NCI-H748 (cell line): ENCODE measurements around the gene KRTAP10-3.
A peak's percentile ranks its signal among the peaks of the same experiment; 100 is the strongest.
"Not testable (repeated sequence)": the region's sequence is repeated elsewhere in the genome, so short reads cannot be mapped to it uniquely, and the experiment has no call there.

Source experiments
- DNase-seq: peaks from one replicate; lab custom pipeline; 2025; ENCODE audit not compliant: unreplicated experiment; lab: John Stamatoyannopoulos, UW

The KRTAP10-3 gene, protein sequence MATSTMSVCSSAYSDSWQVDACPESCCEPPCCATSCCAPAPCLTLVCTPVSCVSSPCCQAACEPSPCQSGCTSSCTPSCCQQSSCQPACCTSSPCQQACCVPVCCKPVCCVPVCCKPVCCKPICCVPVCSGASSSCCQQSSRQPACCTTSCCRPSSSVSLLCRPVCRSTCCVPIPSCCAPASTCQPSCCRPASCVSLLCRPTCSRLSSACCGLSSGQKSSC

DNA sequence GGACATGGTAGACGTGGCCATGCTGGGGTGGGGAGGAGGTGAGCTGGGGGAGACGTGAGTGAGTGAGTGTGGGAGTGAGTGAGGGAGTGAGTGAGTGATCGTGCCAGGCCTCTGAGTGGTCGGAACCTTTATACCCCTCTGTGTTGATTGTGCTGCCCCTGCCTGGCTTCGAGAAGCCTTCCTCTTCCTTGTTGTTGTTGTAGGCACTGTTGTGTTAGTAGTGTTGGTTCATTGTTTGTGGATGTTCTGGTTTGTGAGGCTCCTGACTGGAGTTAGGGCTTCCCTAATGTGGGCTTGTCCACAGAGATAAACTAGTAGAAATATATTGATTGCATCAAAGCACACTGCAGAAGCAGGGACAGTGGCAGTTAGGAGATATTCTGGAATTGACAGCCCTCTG is at the start of gene KRTAP10-3:
Gene KRTAP10-3, minus strand, starts transcription at position 101 of the 400 bp plus-strand sequence. Its CDS starts 80 bp downstream, at position 21.
- no peak for DNase-seq

DNA sequence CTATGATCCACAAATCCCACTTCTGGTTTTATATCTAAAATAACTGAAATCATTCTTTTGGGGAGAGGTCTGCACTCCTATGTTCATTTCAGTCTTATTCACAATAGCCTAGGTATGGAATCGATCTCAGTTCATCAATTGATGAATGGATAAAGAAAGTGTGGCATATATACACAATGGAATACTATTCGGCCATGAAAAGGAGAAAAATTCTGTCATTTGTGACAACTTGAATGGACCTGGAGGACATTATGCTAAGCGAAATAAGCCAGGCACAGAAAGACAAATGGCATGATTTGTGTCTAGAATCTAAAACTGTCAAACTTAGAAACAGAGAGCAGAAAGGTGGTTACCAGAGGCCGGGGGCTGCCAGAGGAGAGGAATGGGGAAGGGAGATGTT is 47.9 kb upstream of the KRTAP10-3 start:
- no peak for DNase-seq

DNA sequence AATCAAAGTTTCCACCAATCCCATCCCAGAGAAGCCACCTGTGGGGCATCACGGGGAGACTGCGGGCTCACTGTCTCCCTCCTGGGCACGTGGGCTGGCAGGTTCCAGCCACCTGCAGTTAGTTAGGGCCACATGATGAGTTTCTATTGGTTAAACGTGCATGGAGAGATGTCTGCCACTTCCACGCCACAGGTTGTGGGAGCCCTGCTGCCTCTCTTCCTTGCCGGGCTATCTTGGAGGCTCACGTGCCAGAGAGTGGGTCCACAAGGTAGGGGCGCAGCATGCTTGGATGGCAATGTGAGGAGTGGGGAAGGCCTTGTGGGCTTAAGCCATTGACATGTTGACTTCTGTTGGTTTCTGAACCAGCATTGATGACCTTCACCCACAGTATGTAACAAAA is 45.3 kb upstream of the KRTAP10-3 start:
- DNase-seq = no peak

DNA sequence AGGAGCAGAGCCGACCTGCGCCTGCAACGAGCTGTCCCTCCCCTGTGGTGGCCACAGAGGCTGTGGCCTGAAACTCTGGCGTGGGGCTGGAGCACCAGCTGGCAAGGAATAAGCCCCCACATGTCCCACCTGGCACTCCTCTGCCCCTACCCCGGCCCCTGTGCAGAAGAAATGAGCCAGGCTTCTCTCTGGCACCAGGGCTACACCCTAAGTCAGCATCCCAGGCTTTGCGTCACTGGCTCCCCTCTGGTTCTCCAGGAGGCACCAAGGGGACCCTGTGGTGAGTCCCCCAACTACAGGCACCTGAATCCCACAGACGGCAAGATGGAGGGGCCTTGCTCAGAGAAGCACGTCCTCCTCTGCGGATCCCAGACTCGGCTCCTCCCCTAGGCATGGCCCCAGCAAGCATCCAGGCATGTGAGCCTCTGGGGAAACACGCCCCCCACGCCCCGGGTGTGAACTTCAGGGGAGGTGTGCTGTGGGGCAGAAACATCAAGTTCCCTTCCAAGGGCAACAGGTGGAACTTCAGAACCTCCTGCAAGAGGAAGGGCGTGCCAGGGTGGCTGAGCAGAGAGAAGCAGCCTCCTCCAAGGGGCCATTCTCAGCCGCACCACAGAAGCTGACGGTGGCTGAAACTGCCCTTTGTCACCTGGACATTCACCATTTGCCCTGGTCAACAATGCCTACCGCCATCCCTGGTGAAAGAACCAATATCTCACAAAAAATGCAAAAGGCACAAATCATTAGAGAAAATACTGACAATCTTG is 44.7 kb upstream of the KRTAP10-3 start:
- no peak for DNase-seq

DNA sequence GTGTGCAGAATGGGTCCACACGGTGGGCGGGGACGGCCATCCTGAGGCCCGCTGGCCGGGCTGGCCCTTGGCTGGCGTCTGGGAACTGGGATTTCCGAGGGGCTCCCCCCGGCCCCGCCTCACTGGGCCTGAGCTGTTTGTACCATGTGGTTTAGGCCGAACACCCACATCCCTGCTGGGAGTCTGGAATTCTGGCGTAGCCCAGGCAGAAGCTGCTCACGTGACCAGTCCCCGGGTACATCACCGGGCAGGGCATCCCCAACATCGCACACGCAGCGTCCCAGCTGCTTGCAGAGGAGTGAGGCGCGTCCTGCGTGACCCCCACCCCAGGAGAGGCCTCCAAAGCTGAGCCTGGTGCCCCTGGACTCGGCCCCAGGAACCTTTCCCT is 43.9 kb upstream of the KRTAP10-3 start:
- DNase-seq = no peak

DNA sequence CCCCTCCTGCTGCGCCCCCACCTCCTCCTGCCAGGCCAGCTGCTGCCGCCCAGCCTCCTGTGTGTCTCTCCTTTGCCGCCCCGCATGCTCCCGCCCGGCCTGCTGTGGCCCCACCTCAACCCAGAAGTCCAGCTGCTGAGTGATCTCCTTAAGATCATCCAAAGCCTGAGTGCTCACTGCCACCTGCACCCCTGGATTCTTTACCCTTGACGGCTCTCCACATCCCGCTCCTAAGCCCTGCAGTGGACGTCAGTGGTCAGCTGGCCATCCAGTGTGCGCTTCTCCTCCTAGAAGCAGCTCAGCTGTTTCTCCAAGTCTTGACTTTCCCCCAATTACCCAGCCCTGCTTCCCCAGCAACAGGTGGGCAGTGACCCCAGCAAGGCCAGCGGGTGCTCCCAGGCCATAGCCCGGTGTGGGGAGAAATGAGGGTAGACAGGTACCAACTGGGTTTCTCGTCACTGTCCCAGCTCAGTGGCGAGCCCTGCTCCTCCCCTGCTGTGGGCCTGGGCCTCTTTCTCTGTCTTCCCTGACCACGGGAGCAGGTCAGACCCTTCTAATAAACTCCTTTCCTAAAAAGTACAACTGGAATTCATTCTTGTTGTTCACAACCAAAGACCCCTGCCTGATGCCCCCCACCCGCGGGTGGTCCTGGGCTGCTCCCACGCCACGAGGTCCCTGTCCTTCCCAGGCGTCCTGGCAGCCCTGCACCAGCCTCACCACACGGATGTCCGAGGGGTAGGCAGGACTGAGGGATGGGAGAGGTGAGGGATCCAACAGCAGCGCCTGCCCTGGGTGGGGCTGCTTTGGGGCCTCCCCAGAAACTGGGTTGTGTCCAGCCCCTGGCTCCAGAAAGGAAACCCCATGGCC is 43.2 kb upstream of the KRTAP10-3 start:
- DNase-seq = no peak

DNA sequence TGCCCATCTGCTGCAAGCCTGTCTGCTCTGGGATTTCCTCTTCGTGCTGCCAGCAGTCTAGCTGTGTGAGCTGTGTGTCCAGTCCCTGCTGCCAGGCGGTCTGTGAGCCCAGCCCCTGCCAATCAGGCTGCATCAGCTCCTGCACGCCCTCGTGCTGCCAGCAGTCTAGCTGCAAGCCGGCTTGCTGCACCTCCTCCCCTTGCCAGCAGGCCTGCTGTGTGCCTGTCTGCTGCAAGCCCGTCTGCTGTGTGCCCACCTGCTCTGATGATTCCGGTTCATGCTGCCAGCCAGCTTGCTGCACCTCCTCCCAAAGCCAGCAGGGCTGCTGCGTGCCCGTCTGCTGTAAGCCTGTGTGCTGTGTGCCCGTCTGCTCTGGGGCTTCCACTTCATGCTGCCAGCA is 42.5 kb upstream of the KRTAP10-3 start:
- not testable (repeated sequence) for DNase-seq

DNA sequence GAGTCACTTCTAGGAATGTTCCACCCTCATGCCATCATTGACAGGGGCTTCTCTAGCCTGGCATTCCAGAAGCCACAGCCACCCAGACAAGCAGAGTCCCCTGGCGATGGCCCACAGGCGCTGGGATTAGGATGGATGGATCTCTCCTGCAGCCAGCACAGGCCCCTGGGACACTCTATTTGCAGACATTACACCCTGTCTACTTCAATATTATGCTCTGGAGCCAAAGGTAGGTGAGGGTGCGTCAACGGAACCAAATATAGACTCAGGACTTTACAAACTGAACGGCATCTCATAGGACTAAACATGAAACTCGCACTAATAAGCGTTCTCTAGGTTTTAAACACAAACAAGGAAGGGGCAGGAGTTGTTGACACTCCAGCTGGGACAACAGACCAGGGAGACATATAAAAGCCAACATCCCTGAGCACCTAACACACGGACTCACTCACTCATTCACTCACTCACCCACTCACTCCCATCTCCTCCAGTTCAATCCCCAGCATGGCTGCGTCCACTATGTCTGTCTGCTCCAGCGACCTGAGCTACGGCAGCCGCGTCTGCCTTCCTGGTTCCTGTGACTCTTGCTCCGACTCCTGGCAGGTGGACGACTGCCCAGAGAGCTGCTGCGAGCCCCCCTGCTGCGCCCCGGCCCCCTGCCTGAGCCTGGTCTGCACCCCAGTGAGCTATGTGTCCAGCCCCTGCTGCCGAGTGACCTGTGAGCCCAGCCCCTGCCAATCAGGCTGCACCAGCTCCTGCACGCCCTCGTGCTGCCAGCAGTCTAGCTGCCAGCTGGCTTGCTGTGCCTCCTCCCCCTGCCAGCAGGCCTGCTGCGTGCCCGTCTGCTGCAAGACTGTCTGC is 41.8 kb upstream of the KRTAP10-3 start, which contains the start of gene KRTAP10-7:
Gene KRTAP10-7, plus strand, starts transcription at position 480 of the 861 bp plus-strand sequence. Its CDS starts 25 bp downstream, at position 505.
- DNase-seq = not testable (repeated sequence)

DNA sequence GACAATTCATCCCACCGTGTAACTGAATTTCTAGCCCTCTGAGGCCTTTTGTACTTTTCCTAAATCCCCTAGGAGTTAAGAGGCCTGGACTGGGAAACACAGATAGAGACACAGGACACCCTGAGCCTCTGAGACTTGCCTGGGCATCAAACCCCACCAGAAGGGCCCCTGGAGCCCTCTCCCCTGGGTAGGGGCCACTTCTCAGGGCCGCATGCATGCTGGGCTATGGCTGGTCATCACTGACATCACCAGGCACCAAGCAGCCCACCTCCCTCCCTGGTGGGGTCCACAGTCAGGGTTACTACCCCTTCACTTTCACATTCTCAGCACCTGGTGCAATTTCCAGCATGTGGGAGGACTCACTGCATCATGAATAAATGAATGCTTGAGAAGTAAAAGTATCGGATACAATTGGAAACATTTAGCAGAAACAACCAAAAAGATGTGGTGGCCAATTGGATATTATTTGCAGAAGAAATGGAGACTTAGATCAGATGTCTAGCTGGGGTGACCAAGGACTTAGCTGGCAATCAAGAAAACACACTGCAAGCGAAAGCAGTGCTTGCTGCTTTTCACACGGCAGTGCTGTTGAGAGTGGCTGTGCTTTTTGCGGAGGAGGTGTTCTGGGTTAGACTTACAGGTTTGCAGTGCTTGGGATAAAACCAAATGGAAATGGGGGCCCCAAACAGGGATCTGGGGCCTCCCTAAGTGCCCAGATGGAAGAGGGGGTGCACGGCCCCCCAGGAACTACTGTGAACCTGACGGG is 40.9 kb upstream of the KRTAP10-3 start:
- no peak for DNase-seq

DNA sequence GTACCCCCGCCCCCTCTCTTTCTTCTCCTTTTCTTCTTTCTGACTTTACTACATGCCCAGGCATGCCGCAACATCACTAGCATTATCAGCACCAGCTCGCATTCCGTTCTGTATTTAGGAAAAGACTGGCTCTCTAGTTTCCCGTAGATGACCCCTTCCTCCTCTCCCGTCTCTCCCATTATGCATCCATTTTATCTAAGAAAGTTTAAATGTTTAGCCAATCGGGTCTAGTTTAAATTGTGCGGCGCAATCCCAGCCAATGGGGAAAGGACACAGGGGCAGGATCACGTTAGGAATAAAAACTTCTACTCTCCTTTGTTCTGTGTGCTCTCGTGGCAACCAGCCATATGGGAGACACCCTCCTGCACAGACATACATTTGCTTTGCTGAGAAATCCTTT is 39.5 kb upstream of the KRTAP10-3 start:
- no peak for DNase-seq

DNA sequence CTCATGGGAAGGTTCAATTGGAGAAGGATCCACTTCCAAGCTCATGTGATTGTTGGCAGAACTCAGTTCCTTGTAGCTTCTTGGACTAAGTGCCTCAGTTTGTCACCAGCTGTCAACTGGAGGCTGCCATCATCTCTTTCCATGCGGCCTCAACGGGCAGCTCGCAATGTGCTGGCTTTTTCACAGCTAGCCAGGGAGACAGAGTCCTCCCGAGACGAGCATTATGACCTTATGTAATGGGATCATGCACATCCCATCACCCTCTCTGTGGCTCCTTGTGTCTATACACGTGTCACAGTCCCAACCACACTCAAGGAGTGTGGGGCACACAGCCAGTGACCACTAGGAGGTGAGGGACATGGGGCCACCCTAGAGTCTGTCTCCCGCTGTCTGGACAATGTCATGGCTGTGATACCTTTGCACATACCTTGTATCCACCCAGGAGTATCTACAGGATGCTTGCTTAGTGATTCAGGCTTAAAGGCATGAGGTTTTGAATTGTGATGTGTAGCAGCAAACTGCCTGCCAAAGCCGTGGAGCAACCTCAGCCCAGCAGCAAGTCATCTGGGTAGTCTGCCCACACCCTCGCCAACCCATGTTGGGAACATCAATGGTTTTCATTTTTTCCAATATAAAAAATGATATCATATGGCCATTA is 37.6 kb upstream of the KRTAP10-3 start:
- DNase-seq = no peak

DNA sequence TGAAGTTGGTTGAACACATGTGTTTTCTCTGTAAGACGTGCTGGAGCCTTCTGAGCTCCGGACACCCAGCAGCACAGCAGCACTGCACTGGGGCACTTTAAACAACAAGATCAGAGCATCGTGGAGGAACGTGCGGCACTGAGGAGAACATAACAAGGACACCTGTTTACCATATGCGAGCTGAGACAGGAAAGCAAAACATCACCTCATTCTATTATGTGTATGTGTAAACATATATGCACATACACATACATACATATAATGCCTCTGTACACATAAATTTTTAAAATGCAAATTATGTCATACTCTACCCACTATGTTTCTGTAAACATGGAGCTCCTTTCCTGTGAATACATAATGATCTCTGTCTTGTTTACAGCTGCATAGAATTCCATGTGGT is 36.9 kb upstream of the KRTAP10-3 start:
- no peak for DNase-seq

DNA sequence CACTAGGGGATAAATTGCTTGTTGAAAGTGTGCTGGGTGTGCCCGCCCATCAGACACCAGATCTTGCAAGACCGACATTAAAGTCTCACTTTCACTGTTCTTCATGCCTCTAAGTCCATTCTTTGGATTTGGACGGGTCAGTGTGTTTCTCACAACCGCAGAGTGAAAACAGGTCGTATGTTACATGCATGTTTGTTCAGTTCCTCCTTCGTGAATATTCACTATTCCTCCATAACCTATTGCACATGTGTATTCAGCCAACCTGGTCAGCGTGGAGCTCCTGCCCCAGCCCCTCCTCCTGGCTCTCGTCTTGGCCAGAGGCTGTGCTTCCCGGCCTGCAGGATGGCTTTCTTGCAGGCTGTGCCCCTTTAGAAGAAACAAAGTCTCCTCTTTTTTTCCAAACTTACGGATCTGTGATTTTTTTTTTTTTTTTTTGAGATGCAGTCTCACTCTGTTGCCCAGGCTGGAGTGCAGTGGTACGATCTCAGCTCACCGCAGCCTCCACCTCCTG is 35.9 kb upstream of the KRTAP10-3 start:
- DNase-seq = no peak

DNA sequence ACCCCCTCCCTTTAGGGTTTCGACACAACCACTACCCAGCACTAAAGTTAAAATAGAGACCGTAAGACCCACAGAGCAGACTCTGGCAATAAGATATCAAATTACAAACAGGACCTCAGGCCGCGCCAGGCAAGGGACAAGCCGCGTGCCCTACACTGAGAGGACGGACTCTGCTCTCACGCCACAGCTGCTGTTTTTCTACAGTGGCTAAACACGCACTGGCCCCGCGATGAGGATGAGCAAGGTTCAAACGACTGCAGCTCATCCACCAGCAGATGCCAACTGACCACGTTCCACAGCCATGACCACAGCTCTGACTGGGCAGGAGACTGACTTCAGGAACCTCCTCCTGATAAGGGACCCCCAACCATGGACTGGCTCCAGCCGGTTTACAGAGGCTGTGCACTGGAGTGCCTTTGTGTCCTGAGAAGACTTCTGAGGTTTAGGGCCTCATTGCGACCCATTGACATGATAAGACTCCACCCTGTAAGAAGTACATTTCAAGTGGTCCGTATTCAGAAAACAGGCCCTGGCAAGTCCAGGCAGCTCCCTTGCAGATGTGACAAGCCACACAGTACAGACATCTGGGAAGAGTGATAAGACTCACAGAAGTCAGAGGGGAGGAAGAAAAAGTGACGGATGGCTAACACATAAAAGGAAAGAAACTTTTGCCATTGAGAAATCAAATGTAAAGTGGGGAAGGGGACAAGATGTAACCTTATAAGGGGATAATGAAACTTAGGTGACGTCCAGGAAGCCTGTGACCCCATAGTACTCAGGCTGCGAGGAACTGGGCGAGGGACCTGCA is 35.2 kb upstream of the KRTAP10-3 start:
- DNase-seq = peak; percentile 37

DNA sequence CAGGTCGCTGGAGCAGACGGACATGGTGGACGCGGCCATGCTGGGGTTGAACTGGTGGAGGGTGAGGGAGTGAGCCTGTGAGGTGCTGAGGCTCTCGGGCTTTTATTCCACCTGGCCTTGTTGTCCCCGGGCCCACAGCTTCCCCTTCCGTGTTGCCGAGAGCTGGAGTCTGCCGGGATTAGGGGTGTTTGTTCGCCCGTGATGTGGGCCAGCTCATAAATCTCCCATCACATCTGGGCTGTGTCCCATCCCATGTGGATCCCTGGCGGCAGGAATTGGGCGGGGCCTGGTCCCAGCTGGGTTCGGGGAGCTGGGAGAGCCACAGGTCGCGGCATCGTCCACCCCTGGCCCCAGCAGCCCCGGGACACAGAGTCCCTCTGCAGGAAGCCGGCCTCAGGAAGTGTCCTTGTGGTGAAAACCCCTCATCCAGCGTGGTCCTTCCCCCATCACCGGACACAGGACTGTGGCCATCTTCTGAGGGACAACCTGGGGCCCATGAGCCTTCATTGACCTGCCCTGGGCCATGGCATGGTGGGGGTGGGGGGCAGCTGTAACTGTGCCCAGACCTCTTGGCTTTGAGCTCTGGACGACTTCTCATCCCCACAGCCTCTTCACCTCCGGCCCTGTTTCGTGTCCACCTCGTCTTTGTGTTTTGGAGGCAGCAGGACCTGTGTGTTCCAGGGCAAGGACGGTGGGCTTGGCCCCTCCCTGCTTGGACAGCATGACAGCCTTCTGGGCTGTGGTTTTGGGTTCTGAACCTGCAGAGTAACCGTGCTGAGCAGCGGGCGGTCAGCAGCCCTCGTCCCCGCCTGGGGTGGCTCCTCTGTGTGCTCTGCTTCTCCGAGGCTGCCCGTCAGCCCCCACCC is 34.1 kb upstream of the KRTAP10-3 start, which contains the start of gene KRTAP10-6:
Gene KRTAP10-6, minus strand, starts transcription at position 60 of the 866 bp plus-strand sequence. Its CDS starts 21 bp downstream, at position 39.
- no peak for DNase-seq

DNA sequence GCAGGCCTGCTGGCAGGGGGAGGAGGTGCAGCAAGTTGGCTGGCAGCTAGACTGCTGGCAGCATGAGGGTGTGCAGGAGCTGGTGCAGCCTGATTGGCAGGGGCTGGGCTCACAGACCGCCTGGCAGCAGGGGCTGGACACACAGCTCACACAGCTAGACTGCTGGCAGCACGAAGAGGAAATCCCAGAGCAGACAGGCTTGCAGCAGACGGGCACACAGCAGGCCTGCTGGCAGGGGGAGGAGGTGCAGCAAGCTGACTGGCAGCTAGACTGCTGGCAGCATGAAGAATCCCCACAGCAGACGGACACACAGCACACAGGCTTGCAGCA is 33.2 kb upstream of the KRTAP10-3 start:
- DNase-seq = not testable (repeated sequence)
